Measurements from ENCODE around the gene MRPL14. TPM values are rescaled to one million over a fixed set of nuclear protein-coding genes. Genes with fewer than 3 reads are reported as not detected.
"Not testable (repeated sequence)": the region's sequence is repeated elsewhere in the genome, so short reads cannot be mapped to it uniquely, and the experiment has no call there.

Gene MRPL14
- total RNA-seq, 4 donors from 2014 or later = 100 to 180 (median 152) TPM

DNA sequence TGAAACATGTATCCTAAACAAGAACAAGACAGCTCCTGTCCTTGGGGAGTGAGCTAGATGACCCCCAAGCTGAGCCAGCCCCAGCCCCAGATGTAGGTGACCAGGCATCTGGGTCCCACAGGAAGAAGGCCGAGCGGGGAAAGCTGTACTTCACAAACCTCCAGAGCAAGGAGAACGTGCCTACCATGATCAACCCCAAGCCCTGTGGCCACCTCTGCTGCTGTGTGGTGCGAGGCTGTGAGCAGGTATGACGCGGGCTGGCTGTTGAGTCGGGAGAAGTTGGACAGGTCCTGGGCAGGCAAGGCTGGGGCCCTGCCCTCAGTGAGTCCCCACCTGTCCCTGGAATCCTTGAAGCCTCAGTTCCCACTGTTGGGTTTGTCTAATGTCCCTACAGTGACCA is 20.0 kb upstream of the MRPL14 start:
- Histone ChIP-seq H3K27ac (no peak overlapping the region), H3K4me3 (no peak overlapping the region), H3K4me1 (peaks cover 0 to 3% of the 10 kb centered on the region in 2 donors), H3K9me3 (no peaks in the 10 kb centered on the region), H3K36me3 (peaks cover 2 to 74% of the 10 kb centered on the region in 2 donors), H3K27me3 (no peaks in the 10 kb centered on the region)
- intact Hi-C loops (cut with DNase I; ENCODE audit: low total_unique reads) = no loop called here
- TF ChIP-seq, protein P1, sequence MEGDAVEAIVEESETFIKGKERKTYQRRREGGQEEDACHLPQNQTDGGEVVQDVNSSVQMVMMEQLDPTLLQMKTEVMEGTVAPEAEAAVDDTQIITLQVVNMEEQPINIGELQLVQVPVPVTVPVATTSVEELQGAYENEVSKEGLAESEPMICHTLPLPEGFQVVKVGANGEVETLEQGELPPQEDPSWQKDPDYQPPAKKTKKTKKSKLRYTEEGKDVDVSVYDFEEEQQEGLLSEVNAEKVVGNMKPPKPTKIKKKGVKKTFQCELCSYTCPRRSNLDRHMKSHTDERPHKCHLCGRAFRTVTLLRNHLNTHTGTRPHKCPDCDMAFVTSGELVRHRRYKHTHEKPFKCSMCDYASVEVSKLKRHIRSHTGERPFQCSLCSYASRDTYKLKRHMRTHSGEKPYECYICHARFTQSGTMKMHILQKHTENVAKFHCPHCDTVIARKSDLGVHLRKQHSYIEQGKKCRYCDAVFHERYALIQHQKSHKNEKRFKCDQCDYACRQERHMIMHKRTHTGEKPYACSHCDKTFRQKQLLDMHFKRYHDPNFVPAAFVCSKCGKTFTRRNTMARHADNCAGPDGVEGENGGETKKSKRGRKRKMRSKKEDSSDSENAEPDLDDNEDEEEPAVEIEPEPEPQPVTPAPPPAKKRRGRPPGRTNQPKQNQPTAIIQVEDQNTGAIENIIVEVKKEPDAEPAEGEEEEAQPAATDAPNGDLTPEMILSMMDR (IDR thresholded peaks at IDR 0.05 in 4 of 5, conservative IDR thresholded peaks at IDR 0.05 in 1 of 5) = no peak
- TF ChIP-seq POLR2A (IDR thresholded peaks at IDR 0.05) = no peak
- DNase-seq (no peak), ATAC-seq (no peak)
- in situ Hi-C loops (cut with MboI; ENCODE audit: low sequenced_read_pairs in 4 of 4) = loop anchor here in 1 of 4 donors (5.0 kb wide), 1 partner anchor 45 kb away; no protein-coding TSS in a partner anchor

DNA sequence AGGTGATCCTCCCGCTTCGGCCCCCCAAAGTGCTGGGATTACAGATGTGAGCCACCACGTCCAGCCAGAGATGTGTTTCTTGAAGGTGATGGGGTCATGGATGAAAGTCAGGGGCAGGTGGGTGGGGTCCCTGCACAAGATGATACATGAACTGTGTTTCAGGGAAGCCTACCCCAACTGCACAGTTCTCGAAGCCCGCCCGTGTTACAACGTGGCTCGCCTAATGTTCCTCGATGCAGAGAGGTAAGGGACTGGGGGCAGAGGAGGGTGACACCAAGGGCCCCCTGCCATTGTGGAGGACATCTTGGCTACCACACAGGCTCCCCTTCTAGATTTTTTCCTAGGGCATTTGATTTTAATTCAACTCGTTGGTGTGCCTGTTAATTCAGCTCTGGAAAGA is 19.4 kb upstream of the MRPL14 start:
- DNase-seq (no peak), ATAC-seq (no peak)
- TF ChIP-seq, protein P1 (IDR thresholded peaks at IDR 0.05 in 4 of 5, conservative IDR thresholded peaks at IDR 0.05 in 1 of 5) = no peak
- no peak for TF ChIP-seq POLR2A (IDR thresholded peaks at IDR 0.05)
- H3K27me3 ChIP-seq = no peaks in the 10 kb centered on the region
- in situ Hi-C loops (cut with MboI; ENCODE audit: low sequenced_read_pairs in 4 of 4) = loop anchor here in 1 of 4 donors (5.0 kb wide), 1 partner anchor 44 kb away; no protein-coding TSS in a partner anchor
- intact Hi-C loops (cut with DNase I; ENCODE audit: low total_unique reads) = no loop called here
- no peak overlapping the region for H3K4me3 ChIP-seq
- H3K4me1 ChIP-seq = peaks cover 0 to 2% of the 10 kb centered on the region in 2 donors
- no peaks in the 10 kb centered on the region for H3K9me3 ChIP-seq
- H3K27ac ChIP-seq = no peak overlapping the region
- peaks cover 2 to 76% of the 10 kb centered on the region in 2 donors for H3K36me3 ChIP-seq

DNA sequence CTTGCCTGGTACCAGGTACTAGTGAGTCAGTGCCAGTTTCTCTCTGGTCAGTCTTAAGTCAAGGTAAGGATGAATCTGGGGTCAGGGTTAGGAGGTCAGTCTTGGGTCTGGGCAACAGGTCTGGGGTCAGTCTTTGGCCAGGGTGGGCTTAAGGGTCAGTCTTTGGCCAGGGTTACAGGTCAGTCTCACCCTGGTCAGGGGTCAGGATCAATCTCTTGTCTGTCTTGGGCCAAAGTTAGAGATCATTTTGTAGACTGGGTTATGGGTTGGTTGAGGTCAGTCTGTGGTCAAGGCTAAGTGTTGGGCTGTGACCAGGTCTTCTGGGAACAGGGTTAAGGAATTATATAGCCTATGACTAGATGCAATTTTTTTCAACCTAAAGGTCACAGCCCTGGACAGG is 18.6 kb upstream of the MRPL14 start:
- H3K36me3 ChIP-seq = peaks cover 2 to 83% of the 10 kb centered on the region in 2 donors
- H3K27me3 ChIP-seq = no peaks in the 10 kb centered on the region
- DNase-seq (no peak), ATAC-seq (no peak)
- H3K27ac ChIP-seq = peak overlapping the region in 1 of 4 donors; percentile 34
- H3K4me1 ChIP-seq = no peaks in the 10 kb centered on the region
- H3K4me3 ChIP-seq = no peak overlapping the region
- no peak for TF ChIP-seq POLR2A (IDR thresholded peaks at IDR 0.05)
- TF ChIP-seq, protein P1 (IDR thresholded peaks at IDR 0.05 in 4 of 5, conservative IDR thresholded peaks at IDR 0.05 in 1 of 5) = no peak
- intact Hi-C loops (cut with DNase I; ENCODE audit: low total_unique reads) (no loop called here), in situ Hi-C loops (cut with MboI; ENCODE audit: low sequenced_read_pairs in 4 of 4) (loop anchor here in 1 of 4 donors (5.0 kb wide), 1 partner anchor 44 kb away; no protein-coding TSS in a partner anchor)
- no peaks in the 10 kb centered on the region for H3K9me3 ChIP-seq

DNA sequence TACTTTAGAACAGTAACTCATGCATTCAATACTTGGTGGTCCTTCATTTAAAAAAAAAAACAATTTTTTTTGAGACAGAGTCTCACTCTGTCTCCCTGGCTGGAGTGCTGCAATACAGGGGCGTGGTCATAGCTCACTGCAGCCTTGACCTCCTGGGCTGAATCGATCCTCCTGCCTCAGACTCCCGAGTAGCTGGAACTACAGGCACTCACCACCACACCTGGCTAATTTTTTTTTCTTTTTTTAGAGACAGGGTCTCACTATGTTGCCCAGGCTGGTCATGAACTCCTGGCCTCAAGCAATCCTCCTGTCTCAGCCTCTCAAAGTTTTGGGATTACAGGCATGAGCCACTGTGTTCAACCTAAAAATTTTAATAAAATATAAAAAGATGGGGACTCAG is 17.3 kb upstream of the MRPL14 start:
- intact Hi-C loops (cut with DNase I; ENCODE audit: low total_unique reads); H3K4me1 ChIP-seq; ATAC-seq; DNase-seq; H3K27me3 ChIP-seq; H3K27ac ChIP-seq; H3K4me3 ChIP-seq; H3K9me3 ChIP-seq: not testable (repeated sequence)
- H3K36me3 ChIP-seq = peaks cover 2 to 86% of the 10 kb centered on the region in 2 donors
- in situ Hi-C loops (cut with MboI; ENCODE audit: low sequenced_read_pairs in 4 of 4) = loop anchor here in 2 of 4 donors (5.0 kb wide), 1 partner anchor 42 kb away; no protein-coding TSS in a partner anchor

DNA sequence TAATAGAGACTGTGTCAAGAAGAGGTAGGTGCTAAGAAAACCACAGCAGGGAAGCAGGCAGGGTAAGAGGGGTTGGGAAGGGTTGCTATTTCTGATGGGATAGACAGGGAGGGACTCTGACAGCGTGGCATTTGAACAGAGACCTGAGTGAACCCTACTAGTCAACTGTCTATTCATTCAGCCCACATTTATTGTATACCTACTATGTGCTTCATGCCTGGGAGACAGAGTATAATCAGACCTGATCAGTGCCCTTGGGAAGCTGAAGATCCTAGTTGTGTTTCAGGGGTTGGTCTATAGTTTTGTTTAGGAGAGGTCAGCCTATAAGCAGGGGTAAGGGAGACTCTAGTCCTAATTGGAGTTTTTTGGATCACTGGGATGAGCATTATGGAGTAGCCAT is 16.5 kb upstream of the MRPL14 start:
- Histone ChIP-seq H3K4me3 (no peak overlapping the region), H3K27me3 (no peaks in the 10 kb centered on the region), H3K27ac (no peak overlapping the region), H3K4me1 (no peaks in the 10 kb centered on the region), H3K36me3 (peaks cover 2 to 86% of the 10 kb centered on the region in 2 donors), H3K9me3 (no peaks in the 10 kb centered on the region)
- TF ChIP-seq, protein P1 (IDR thresholded peaks at IDR 0.05 in 4 of 5, conservative IDR thresholded peaks at IDR 0.05 in 1 of 5) = no peak
- no peak for TF ChIP-seq POLR2A (IDR thresholded peaks at IDR 0.05)
- ATAC-seq (no peak), DNase-seq (no peak)
- in situ Hi-C loops (cut with MboI; ENCODE audit: low sequenced_read_pairs in 4 of 4) = loop anchor here in 2 of 4 donors (5.0 kb wide), 1 partner anchor 41 kb away; no protein-coding TSS in a partner anchor
- intact Hi-C loops (cut with DNase I; ENCODE audit: low total_unique reads) = no loop called here

Data from gastrocnemius medialis (tissue), 4 donors.